HepG2 (cell line): ENCODE data around the gene FAM118B. TPM values are rescaled to one million over a fixed set of nuclear protein-coding genes. Genes with fewer than 3 reads are reported as not detected.
A peak's percentile ranks its signal among the peaks of the same experiment; 100 is the strongest.

Source experiments
- ARHGAP35 ChIP-seq: sonication (generic); formaldehyde crosslinking; IDR thresholded peaks from 2 replicates; pipeline ENCODE4 v1.9.0; 2022; ENCODE audit warnings: mild to moderate bottlenecking, inconsistent platforms, moderate library complexity, missing genetic modification reagents, borderline replicate concordance
- ARNTL ChIP-seq: sonication (generic); formaldehyde crosslinking; IDR thresholded peaks from 2 replicates; pipeline ENCODE4 v1.4.0; 2020; ENCODE audit warnings: mild to moderate bottlenecking, missing genetic modification reagents
- ERF ChIP-seq: IDR thresholded peaks from 2 replicates; pipeline ENCODE4 v1.6.1; 2018; ENCODE audit warnings: missing biosample characterization, missing genetic modification reagents
- NRL ChIP-seq: sonication (generic); formaldehyde crosslinking; IDR thresholded peaks from 2 replicates; pipeline ENCODE4 v1.5.0; 2020; ENCODE audit warnings: missing genetic modification reagents, mild to moderate bottlenecking, moderate library complexity, borderline replicate concordance
- PCBP1 ChIP-seq: fragments of 200-400 bp; formaldehyde crosslinking; IDR thresholded peaks from 2 replicates; pipeline ENCODE4 v1.6.1; 2017; ENCODE audit warnings: mild to moderate bottlenecking, low read depth, low read length, borderline replicate concordance
- POGZ ChIP-seq: sonication (generic); formaldehyde crosslinking; IDR thresholded peaks from 2 replicates; pipeline ENCODE4 v1.4.0; 2020; ENCODE audit warnings: mild to moderate bottlenecking, missing genetic modification reagents
- SUZ12 ChIP-seq: fragments of 150-350 bp; IDR thresholded peaks from 2 replicates; pipeline ENCODE4 v1.6.1; 2014; ENCODE audit warnings: low read depth, low read length
- ZBTB38 ChIP-seq: sonication (generic); formaldehyde crosslinking; IDR thresholded peaks from 2 replicates; pipeline ENCODE4 v1.5.1; 2020; ENCODE audit warnings: mild to moderate bottlenecking, missing genetic modification reagents
- ZKSCAN5 ChIP-seq: sonication (generic); formaldehyde crosslinking; IDR thresholded peaks from 2 replicates; pipeline ENCODE4 v1.5.1; 2020; ENCODE audit warnings: mild to moderate bottlenecking, missing genetic modification reagents
- ZNF234 ChIP-seq: sonication (generic); formaldehyde crosslinking; conservative IDR thresholded peaks from 2 replicates; pipeline ENCODE4 v1.5.1; 2020; ENCODE audit warnings: mild to moderate bottlenecking, missing genetic modification reagents
- ZNF251 ChIP-seq: sonication (generic); formaldehyde crosslinking; IDR thresholded peaks from 2 replicates; pipeline ENCODE4 v1.9.0; 2021; ENCODE audit warnings: mild to moderate bottlenecking, missing genetic modification reagents
- ZNF709 ChIP-seq: sonication (generic); formaldehyde crosslinking; IDR thresholded peaks from 2 replicates; pipeline ENCODE4 v1.5.0; 2020; ENCODE audit warnings: mild to moderate bottlenecking, missing genetic modification reagents
- ZSCAN25 ChIP-seq: sonication (generic); formaldehyde crosslinking; IDR thresholded peaks from 2 replicates; pipeline ENCODE4 v1.8.0; 2022; ENCODE audit warnings: mild to moderate bottlenecking, missing genetic modification reagents
- polyA plus RNA-seq, 8 experiments: library from polyadenylated mRNA; depleted of rRNA in 3 of 8; stranded (reverse) in 7 of 8; unstranded in 1 of 8; fragments of >200 nt; fragmentation: Illumina TruSeq in 4 of 8; extraction: Trizol in 4 of 8; gene quantifications; 2 replicates each; pipeline versions ENCODE4 v1.2.1 to v1.2.3, GENCODE V29; 2011 to 2016; ENCODE audit warnings: low read depth in 4 of 8, missing spikeins in 1 of 8, mixed read lengths in 1 of 8; ENCODE audit not compliant: insufficient read depth in 1 of 8
- total RNA-seq, 5 experiments: library from RNA; depleted of rRNA; stranded (reverse); fragments of >200 nt; fragmentation: Illumina TruSeq; extraction: Trizol; gene quantifications; 2 replicates each; pipeline ENCODE4 v1.2.3, GENCODE V29; 2016; ENCODE audit warnings: low read depth in 1 of 5
- TF ChIP-seq, protein P1 (sequence below): sonication (generic); formaldehyde crosslinking; IDR thresholded peaks from 2 replicates; pipeline ENCODE4 v1.4.0; 2020; ENCODE audit warnings: missing genetic modification reagents, borderline replicate concordance
- TF ChIP-seq, protein P2 (sequence below): sonication (generic); formaldehyde crosslinking; IDR thresholded peaks from 2 replicates; pipeline ENCODE4 v1.5.0; 2020; ENCODE audit warnings: mild to moderate bottlenecking, missing genetic modification reagents, borderline replicate concordance
- TF ChIP-seq, protein P3 (sequence below): sonication (generic); formaldehyde crosslinking; IDR thresholded peaks from 2 replicates; pipeline ENCODE4 v1.5.0; 2020; ENCODE audit warnings: missing genetic modification reagents, mild to moderate bottlenecking, borderline replicate concordance
- TF ChIP-seq, protein P4 (sequence below): sonication (generic); formaldehyde crosslinking; IDR thresholded peaks from 2 replicates; pipeline ENCODE4 v1.4.0; 2020; ENCODE audit warnings: mild to moderate bottlenecking, low read depth, missing genetic modification reagents

The FAM118B gene
- total and polyA plus RNA-seq, 2 of the 13 experiments (the other 11 are each of a cell fraction or from before 2014, with no cell fraction given) = 10.2 to 25.7 TPM

DNA sequence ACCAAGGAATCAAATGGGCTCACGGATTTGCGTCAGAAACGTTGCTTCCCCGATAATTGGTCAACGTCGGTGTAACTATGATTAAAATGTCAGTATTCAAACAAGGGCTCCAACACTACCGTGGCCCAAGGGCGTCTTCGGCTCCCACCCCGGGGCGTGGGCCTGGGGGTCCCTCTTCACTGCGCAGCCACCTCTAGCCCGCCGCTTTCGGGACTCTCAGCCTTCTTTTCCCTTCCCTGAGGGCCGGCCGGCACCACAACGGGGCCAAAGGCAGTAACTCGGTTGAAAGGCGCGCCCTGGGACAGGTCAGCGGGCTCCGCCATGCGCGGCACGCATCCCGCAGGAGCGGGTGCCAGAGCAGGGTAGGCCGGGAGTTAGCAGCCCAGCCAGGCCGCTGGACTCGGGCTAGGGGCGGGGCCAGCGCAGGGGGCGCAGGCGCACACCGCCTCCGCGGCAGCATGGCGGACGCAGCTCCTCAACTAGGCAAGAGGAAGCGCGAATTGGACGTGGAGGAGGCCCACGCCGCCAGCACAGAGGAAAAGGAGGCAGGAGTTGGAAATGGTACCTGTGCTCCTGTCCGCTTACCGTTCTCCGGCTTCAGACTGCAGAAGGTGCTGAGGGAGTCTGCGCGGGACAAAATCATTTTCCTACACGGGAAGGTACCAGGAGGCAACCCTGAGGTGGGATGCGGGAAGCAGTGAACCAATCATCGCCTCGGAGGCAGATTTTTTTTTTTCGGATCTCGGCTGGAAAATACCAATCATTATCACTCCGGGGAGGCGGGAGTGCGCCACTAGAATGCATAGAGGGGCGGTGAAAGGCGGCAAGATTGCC, 92.3 kb downstream of the FAM118B start, which contains the start of gene DCPS (continued):
- TF ChIP-seq, protein P1, sequence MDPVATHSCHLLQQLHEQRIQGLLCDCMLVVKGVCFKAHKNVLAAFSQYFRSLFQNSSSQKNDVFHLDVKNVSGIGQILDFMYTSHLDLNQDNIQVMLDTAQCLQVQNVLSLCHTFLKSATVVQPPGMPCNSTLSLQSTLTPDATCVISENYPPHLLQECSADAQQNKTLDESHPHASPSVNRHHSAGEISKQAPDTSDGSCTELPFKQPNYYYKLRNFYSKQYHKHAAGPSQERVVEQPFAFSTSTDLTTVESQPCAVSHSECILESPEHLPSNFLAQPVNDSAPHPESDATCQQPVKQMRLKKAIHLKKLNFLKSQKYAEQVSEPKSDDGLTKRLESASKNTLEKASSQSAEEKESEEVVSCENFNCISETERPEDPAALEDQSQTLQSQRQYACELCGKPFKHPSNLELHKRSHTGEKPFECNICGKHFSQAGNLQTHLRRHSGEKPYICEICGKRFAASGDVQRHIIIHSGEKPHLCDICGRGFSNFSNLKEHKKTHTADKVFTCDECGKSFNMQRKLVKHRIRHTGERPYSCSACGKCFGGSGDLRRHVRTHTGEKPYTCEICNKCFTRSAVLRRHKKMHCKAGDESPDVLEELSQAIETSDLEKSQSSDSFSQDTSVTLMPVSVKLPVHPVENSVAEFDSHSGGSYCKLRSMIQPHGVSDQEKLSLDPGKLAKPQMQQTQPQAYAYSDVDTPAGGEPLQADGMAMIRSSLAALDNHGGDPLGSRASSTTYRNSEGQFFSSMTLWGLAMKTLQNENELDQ = no peak
- no peak for TF ChIP-seq PCBP1
- TF ChIP-seq ARNTL (CRISPR knock-in tag) = peak; percentile 60; the same call in 1 of the 2 replicates
- peak; percentile 91 for TF ChIP-seq ZNF234 (CRISPR knock-in tag)
- TF ChIP-seq, protein P2, sequence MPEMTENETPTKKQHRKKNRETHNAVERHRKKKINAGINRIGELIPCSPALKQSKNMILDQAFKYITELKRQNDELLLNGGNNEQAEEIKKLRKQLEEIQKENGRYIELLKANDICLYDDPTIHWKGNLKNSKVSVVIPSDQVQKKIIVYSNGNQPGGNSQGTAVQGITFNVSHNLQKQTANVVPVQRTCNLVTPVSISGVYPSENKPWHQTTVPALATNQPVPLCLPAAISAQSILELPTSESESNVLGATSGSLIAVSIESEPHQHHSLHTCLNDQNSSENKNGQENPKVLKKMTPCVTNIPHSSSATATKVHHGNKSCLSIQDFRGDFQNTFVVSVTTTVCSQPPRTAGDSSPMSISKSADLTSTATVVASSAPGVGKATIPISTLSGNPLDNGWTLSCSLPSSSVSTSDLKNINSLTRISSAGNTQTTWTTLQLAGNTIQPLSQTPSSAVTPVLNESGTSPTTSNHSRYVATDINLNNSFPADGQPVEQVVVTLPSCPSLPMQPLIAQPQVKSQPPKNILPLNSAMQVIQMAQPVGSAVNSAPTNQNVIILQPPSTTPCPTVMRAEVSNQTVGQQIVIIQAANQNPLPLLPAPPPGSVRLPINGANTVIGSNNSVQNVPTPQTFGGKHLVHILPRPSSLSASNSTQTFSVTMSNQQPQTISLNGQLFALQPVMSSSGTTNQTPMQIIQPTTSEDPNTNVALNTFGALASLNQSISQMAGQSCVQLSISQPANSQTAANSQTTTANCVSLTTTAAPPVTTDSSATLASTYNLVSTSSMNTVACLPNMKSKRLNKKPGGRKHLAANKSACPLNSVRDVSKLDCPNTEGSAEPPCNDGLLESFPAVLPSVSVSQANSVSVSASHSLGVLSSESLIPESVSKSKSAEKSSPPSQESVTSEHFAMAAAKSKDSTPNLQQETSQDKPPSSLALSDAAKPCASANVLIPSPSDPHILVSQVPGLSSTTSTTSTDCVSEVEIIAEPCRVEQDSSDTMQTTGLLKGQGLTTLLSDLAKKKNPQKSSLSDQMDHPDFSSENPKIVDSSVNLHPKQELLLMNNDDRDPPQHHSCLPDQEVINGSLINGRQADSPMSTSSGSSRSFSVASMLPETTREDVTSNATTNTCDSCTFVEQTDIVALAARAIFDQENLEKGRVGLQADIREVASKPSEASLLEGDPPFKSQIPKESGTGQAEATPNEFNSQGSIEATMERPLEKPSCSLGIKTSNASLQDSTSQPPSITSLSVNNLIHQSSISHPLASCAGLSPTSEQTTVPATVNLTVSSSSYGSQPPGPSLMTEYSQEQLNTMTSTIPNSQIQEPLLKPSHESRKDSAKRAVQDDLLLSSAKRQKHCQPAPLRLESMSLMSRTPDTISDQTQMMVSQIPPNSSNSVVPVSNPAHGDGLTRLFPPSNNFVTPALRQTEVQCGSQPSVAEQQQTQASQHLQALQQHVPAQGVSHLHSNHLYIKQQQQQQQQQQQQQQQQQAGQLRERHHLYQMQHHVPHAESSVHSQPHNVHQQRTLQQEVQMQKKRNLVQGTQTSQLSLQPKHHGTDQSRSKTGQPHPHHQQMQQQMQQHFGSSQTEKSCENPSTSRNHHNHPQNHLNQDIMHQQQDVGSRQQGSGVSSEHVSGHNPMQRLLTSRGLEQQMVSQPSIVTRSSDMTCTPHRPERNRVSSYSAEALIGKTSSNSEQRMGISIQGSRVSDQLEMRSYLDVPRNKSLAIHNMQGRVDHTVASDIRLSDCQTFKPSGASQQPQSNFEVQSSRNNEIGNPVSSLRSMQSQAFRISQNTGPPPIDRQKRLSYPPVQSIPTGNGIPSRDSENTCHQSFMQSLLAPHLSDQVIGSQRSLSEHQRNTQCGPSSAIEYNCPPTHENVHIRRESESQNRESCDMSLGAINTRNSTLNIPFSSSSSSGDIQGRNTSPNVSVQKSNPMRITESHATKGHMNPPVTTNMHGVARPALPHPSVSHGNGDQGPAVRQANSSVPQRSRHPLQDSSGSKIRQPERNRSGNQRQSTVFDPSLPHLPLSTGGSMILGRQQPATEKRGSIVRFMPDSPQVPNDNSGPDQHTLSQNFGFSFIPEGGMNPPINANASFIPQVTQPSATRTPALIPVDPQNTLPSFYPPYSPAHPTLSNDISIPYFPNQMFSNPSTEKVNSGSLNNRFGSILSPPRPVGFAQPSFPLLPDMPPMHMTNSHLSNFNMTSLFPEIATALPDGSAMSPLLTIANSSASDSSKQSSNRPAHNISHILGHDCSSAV = no peak
- no peak; the same call in 1 of the 2 replicates for TF ChIP-seq ZNF251 (CRISPR knock-in tag)
- peak; percentile 81; the same call in 1 of the 2 replicates for TF ChIP-seq ERF (CRISPR knock-in tag)
- peak; percentile 85 for TF ChIP-seq ZBTB38 (CRISPR knock-in tag)
- TF ChIP-seq ZNF709 (CRISPR knock-in tag) = peak; percentile 92
- TF ChIP-seq ZKSCAN5 (CRISPR knock-in tag) = 0 out of 2 replicates have a peak, but pooled peaks have one; percentile 46
- TF ChIP-seq ZSCAN25 = peak; percentile 81
- peak; percentile 92 for TF ChIP-seq ARHGAP35 (CRISPR knock-in tag)
- peak; percentile 78; the same call in 1 of the 2 replicates for TF ChIP-seq POGZ
- TF ChIP-seq, protein P3, sequence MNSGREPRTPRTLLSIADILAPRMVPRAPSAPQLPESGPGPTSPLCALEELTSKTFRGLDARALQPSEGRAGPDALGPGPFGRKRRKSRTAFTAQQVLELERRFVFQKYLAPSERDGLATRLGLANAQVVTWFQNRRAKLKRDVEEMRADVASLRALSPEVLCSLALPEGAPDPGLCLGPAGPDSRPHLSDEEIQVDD (CRISPR knock-in tag) = peak; percentile 94; the same call in 1 of the 2 replicates
- TF ChIP-seq, protein P4, sequence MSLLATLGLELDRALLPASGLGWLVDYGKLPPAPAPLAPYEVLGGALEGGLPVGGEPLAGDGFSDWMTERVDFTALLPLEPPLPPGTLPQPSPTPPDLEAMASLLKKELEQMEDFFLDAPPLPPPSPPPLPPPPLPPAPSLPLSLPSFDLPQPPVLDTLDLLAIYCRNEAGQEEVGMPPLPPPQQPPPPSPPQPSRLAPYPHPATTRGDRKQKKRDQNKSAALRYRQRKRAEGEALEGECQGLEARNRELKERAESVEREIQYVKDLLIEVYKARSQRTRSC = 0 out of 2 replicates have a peak, but pooled peaks have one; percentile 63
- no peak for TF ChIP-seq SUZ12
- TF ChIP-seq NRL = peak; percentile 98
